GM19324 (cell line): ENCODE results near the gene DMRTB1.
"Not testable (repeated sequence)": the region's sequence is repeated elsewhere in the genome, so short reads cannot be mapped to it uniquely, and the experiment has no call there.

Experiments used
- ATAC-seq: cut with Tn5 transposase; IDR thresholded peaks from one replicate; pipeline ENCODE4 v1.9.1; 2021; ENCODE audit warnings: mild to moderate bottlenecking, moderate library complexity; ENCODE audit not compliant: unreplicated experiment, low FRiP score

The DMRTB1 gene

GRCh38 chr1:53434405-53435007, 24.7 kb upstream of the DMRTB1 start:
- ATAC-seq = not testable (repeated sequence)

- ATAC-seq = no peak
Observed at GRCh38 chr1:53435151-53435550, 24.0 kb upstream of the DMRTB1 start.

GRCh38 chr1:53438427-53439336, 20.5 kb upstream of the DMRTB1 start:
- no peak for ATAC-seq

- no peak for ATAC-seq
Observed at GRCh38 chr1:53439337-53440207, 19.6 kb upstream of the DMRTB1 start.

GRCh38 chr1:53440633-53441032, 18.6 kb upstream of the DMRTB1 start:
- ATAC-seq = no peak

GRCh38 chr1:53442299-53442698, 16.9 kb upstream of the DMRTB1 start:
- ATAC-seq = no peak

- ATAC-seq = no peak
Observed at GRCh38 chr1:53446051-53446450, 13.1 kb upstream of the DMRTB1 start.

- ATAC-seq = no peak
Observed at GRCh38 chr1:53447413-53447812, 11.8 kb upstream of the DMRTB1 start.

GRCh38 chr1:53448241-53448841, 10.9 kb upstream of the DMRTB1 start:
- ATAC-seq = no peak

- no peak for ATAC-seq
Observed at GRCh38 chr1:53449021-53449420, 10.2 kb upstream of the DMRTB1 start.

GRCh38 chr1:53449693-53450092, 9.5 kb upstream of the DMRTB1 start:
- no peak for ATAC-seq

- no peak for ATAC-seq
Observed at GRCh38 chr1:53450225-53450624, 9.0 kb upstream of the DMRTB1 start.

GRCh38 chr1:53454019-53454418, 5.2 kb upstream of the DMRTB1 start:
- ATAC-seq = no peak

- no peak for ATAC-seq
Observed at GRCh38 chr1:53455364-53455991, 3.7 kb upstream of the DMRTB1 start.

- no peak for ATAC-seq
Observed at GRCh38 chr1:53458634-53459033, 565 bp upstream of the DMRTB1 start.

- ATAC-seq = no peak
Observed at GRCh38 chr1:53460211-53460634, 1.0 kb downstream of the DMRTB1 start.

GRCh38 chr1:53460666-53461322, 1.6 kb downstream of the DMRTB1 start:
- no peak for ATAC-seq

GRCh38 chr1:53461323-53462044, 2.3 kb downstream of the DMRTB1 start:
- no peak for ATAC-seq

GRCh38 chr1:53462193-53462592, 3.0 kb downstream of the DMRTB1 start:
- no peak for ATAC-seq
